ENCODE data around the gene TMEM151B.

DNA sequence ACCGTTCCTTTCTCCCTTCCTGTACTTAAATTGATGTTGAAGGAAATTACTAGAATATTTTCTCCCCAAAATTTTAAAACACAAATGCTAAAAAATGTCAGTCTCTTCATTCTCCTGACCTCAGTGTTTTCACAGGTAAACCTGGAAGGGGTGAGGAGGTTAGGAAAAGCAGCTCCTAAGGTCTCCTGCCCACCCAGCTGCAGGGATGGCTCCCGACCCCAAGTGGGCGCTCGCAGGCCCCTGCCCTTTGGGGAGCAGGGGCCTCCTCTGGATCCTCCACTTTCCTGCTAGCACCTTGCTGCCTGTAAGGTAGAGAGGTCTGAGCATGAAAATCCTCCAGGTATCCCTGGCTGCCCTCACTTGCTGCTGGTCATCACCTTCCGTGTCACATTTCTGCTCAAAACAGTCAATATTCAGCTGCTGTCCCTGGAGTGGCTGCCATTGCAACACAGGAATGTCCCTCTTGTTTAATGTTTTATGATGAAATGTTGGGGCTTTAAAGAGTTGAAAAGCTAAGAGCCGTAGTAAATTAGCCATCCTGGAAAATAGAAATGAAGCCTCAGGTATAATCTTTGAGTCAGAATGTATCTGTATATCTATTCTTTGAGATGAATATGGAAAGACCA lies 34.2 kb upstream of the TMEM151B start:
- TF ChIP-seq POLR2A (IDR thresholded peaks at IDR 0.05; ENCODE audit: low read depth, low read length) (no peak), TAF1 (IDR thresholded peaks at IDR 0.05; ENCODE audit: borderline replicate concordance, low read depth, low read length) (no peak), POLR2AphosphoS5 (IDR thresholded peaks at IDR 0.05; ENCODE audit: low read depth, low read length) (no peak)

Data from GM12892 (cell line).